ENCODE results near the gene KCNN3.

DNA sequence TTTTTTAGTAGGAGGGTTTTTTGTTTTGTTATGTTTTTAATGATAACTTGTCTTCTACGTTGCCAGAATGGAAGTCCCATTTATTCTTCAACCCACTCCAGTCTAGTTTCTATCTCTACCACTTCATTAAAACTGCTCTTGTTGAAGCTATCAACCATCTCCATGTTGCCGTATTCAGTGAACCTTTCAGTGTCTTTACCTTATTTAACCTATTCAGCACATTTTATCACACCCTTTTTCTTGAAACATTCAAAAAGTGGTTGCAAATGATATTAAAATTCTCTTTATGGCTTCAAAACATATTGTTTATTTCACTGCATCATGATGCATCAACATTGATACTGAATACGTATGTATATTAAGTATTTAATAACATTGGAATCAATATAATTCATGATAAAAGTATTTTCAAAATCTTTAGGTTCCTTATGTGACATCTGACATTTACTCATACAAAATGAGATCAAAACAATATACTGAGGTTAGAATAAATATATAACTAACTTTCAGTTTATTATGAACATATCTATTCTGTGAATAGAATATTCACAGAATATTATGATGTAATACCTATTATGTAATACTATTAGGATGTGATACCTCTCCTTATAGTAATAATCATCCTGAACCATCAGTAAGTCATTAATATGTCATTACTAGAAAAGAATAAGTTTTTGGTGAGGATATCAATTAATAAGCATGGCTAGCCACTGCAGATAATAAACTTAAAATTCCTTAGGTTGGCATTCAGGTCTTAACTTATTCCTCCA, 210.1 kb downstream of the KCNN3 start:
- no peak for TF ChIP-seq POLR2A (IDR thresholded peaks at IDR 0.05)
- no peak for TF ChIP-seq POLR2AphosphoS5 (IDR thresholded peaks at IDR 0.05)
